SIG-M5 treated with dmso at 0.1 percent for 504 hours (cell line): Measurements from ENCODE around the gene DENND10.
"Not testable (repeated sequence)": the region's sequence is repeated elsewhere in the genome, so short reads cannot be mapped to it uniquely, and the experiment has no call there.

ENCODE experiments used
- DNase-seq: peaks from one replicate; lab custom pipeline; 2025; ENCODE audit not compliant: unreplicated experiment; lab: John Stamatoyannopoulos, UW

DENND10 gene

GRCh38 chr10:119103903-119104653 lies at the start of gene DENND10:
Gene DENND10, plus strand, starts transcription at chr10:119104113. Its CDS starts 30 bp downstream, at chr10:119104143.
- DNase-seq: peak; percentile 35

- no peak for DNase-seq
Measured at GRCh38 chr10:119055472-119055871, 48.4 kb upstream of the DENND10 start.

- no peak for DNase-seq
Measured at GRCh38 chr10:119058010-119058409, 45.9 kb upstream of the DENND10 start.

GRCh38 chr10:119059557-119059956 lies 44.4 kb upstream of the DENND10 start:
- no peak for DNase-seq

GRCh38 chr10:119060107-119060506 lies 43.8 kb upstream of the DENND10 start:
- no peak for DNase-seq

- no peak for DNase-seq
Measured at GRCh38 chr10:119061352-119061751, 42.6 kb upstream of the DENND10 start.

GRCh38 chr10:119061926-119062325 lies 42.0 kb upstream of the DENND10 start:
- no peak for DNase-seq

GRCh38 chr10:119070395-119071165 lies 33.3 kb upstream of the DENND10 start:
- no peak for DNase-seq

GRCh38 chr10:119073584-119073983 lies 30.3 kb upstream of the DENND10 start:
- DNase-seq: no peak

GRCh38 chr10:119078422-119079179 lies 25.3 kb upstream of the DENND10 start:
- DNase-seq: no peak

GRCh38 chr10:119079599-119080520 lies 24.1 kb upstream of the DENND10 start:
- DNase-seq: peak; percentile 27

- DNase-seq: peak; percentile 86
Measured at GRCh38 chr10:119080521-119081259, 23.2 kb upstream of the DENND10 start, which contains the start of gene EIF3A. Gene EIF3A, minus strand, starts transcription at chr10:119080817. Its CDS starts 141 bp downstream, at chr10:119080676.

- DNase-seq: no peak
Measured at GRCh38 chr10:119084896-119085295, 19.0 kb upstream of the DENND10 start.

GRCh38 chr10:119087271-119087882 lies 16.5 kb upstream of the DENND10 start:
- no peak for DNase-seq

GRCh38 chr10:119090026-119090795 lies 13.7 kb upstream of the DENND10 start:
- no peak for DNase-seq

GRCh38 chr10:119090968-119091367 lies 12.9 kb upstream of the DENND10 start:
- DNase-seq: peak; percentile 45

GRCh38 chr10:119095640-119096039 lies 8.3 kb upstream of the DENND10 start:
- no peak for DNase-seq

GRCh38 chr10:119096641-119097415 lies 7.1 kb upstream of the DENND10 start:
- not testable (repeated sequence) for DNase-seq
